ENCODE results near the gene SYTL2. TPM values are rescaled to one million over a fixed set of nuclear protein-coding genes. Genes with fewer than 3 reads are reported as not detected.
"Not testable (repeated sequence)": the region's sequence is repeated elsewhere in the genome, so short reads cannot be mapped to it uniquely, and the experiment has no call there.

The SYTL2 gene
- total RNA-seq, 1 donor from 2014 or later, result 25.7 TPM

DNA sequence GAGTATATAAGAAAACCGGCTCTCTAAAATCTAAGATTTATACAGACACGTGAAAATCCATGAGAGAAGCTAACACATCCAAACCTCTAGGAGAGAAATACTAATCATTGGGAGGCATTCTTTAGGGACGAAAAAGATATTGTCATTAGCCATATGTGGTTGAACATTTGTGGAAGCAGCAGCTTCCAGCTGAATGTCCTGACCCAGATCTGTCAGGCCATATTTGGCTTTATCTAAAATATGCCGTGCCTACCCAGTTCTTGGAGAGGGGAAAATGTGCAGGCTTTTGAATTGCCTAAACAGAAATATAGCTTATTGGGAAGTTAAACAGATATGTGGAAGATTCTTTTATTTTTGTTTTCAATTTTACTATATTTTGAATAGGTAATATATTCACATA, 131.4 kb downstream of the SYTL2 start:
- DNase-seq (ENCODE audit: low read depth), result no peak
- no peak overlapping the region for H3K4me3 ChIP-seq (ENCODE audit: low read depth, low read length)
- TF ChIP-seq, protein P1, sequence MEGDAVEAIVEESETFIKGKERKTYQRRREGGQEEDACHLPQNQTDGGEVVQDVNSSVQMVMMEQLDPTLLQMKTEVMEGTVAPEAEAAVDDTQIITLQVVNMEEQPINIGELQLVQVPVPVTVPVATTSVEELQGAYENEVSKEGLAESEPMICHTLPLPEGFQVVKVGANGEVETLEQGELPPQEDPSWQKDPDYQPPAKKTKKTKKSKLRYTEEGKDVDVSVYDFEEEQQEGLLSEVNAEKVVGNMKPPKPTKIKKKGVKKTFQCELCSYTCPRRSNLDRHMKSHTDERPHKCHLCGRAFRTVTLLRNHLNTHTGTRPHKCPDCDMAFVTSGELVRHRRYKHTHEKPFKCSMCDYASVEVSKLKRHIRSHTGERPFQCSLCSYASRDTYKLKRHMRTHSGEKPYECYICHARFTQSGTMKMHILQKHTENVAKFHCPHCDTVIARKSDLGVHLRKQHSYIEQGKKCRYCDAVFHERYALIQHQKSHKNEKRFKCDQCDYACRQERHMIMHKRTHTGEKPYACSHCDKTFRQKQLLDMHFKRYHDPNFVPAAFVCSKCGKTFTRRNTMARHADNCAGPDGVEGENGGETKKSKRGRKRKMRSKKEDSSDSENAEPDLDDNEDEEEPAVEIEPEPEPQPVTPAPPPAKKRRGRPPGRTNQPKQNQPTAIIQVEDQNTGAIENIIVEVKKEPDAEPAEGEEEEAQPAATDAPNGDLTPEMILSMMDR (conservative IDR thresholded peaks at IDR 0.05; ENCODE audit: low read depth, low read length), result no peak

DNA sequence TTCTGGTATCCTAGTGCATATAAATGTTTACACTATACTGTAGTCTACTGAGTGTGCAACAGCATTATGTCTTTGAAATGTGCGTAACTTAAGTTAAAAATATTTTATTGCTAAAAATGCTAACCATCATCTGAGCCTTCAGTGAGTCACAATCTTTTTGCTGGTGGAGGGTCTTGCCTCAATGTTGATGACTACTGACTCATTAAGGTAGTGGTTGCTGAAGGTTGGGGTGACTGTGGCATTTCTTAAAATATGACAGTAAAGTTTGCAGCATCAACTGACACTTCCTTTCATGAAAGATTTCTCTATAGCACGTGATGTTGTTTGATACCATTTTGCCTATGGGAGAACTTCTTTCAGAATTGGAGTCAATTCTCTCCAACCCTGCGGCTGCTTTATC, 137.5 kb downstream of the SYTL2 start:
- H3K4me3 ChIP-seq (ENCODE audit: low read depth, low read length), result no peak overlapping the region
- TF ChIP-seq, protein P1 (conservative IDR thresholded peaks at IDR 0.05; ENCODE audit: low read depth, low read length), result no peak
- no peak for DNase-seq (ENCODE audit: low read depth)

DNA sequence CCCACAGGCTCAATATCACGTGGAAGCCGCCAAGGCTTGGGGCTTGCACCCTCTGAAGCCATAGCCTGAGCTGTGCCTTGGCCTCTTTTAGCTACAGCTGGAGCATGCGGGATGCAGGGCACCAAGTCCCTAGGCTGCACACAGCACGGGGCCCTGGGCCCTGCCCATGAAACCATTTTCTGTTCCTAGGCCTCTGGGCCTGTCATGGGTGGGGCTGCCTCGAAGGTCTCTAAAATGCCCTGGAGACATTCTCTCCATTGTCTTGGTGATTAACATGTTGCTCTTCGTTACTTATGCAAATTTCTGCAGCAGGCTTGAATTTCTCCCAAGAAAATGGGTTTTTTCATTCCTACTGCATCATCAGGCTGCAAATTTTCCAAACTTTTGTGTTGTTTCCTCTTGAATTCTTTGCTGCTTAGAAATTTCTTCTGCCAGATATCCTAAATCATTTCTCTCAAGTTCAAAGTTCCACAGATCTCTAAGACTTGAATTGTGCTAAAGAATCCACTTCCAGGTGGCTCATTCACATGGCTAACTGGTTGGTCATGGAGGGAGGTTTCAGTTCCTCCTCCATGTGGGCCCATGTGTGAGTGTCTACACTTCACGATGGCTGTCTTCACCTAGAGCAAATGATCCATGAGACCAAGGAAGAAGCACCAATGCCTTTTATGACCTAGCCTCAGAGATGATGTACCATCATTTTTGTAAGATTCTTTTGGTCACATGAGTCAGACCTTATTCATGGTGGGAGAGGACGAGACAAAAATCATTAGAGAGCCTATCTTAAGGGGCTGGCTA, 138.6 kb downstream of the SYTL2 start:
- H3K4me3 ChIP-seq (ENCODE audit: low read depth, low read length), result no peak overlapping the region
- DNase-seq (ENCODE audit: low read depth), result no peak
- TF ChIP-seq, protein P1 (conservative IDR thresholded peaks at IDR 0.05; ENCODE audit: low read depth, low read length), result no peak

DNA sequence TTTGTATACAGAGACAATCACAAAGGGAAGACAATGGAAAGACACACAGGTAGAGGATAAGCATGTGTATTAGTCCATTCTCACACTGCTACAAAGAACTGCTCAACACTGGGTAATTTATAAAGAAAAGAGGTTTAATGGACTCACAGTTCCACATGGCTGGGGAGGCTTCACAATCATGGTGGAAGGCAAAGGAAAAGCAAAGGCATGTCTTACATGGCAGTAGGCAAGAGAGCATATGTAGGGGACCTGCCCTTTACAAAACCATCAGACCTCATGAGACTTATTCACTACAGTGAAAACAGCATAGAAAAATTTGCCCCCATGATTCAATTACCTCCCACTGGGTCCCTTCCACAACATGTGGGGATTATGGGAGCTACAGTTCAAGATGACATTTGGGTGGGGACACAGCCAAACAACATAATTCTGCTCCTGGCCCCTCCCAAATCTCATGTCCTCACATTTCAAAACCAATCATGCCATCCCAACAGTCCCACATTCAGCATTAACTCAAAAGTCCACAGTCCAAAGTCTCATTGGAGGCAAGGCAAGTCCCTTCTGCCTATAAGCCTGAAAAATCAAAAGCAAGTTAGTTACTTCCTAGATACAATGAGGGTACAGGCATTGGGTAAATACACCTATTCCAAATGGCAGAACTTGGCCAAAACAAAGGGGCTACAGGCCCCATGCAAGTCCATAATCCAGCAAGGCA, 139.8 kb downstream of the SYTL2 start:
- DNase-seq (ENCODE audit: low read depth); H3K4me3 ChIP-seq (ENCODE audit: low read depth, low read length): not testable (repeated sequence)

DNA sequence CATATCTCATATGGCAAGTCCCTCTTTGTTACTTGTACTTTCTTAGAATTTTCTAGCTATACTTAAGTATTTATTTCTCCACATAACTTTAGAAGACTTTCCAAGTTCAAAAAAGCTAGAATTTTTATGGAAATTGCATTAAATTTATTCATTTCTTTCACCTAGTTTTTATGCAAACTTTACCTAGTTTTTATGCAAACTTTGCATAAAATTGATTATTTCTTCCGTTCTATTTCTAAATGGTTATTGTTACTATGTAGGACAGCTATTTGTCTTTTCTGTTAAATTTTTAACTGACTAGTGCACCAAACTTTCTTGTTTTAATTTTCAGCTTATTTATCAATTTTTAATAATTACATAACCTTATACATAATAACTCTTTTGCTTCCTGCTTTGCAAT, 142.8 kb downstream of the SYTL2 start:
- no peak for DNase-seq (ENCODE audit: low read depth)
- H3K4me3 ChIP-seq (ENCODE audit: low read depth, low read length), result no peak overlapping the region
- TF ChIP-seq, protein P1 (conservative IDR thresholded peaks at IDR 0.05; ENCODE audit: low read depth, low read length), result no peak

DNA sequence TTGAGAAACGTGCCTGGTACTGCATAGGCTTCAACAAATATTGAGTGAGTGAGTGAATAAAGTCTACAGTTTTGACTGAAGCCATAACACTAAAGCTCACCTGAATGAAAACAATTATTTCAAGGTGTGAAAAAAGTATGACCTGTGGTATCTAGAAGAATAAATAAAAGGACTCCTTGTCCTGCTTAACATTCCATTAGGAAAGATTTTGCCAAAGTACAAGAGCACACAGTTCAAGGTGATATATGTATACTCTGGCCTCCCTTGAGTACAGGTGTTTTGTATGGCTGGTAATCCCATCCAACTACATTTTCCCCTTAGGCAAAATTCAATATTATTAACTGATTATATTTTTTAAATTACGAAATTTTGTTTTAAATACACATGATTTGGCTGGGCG, 144.3 kb downstream of the SYTL2 start:
- H3K4me3 ChIP-seq (ENCODE audit: low read depth, low read length), result no peak overlapping the region
- TF ChIP-seq, protein P1 (conservative IDR thresholded peaks at IDR 0.05; ENCODE audit: low read depth, low read length), result no peak
- no peak for DNase-seq (ENCODE audit: low read depth)

DNA sequence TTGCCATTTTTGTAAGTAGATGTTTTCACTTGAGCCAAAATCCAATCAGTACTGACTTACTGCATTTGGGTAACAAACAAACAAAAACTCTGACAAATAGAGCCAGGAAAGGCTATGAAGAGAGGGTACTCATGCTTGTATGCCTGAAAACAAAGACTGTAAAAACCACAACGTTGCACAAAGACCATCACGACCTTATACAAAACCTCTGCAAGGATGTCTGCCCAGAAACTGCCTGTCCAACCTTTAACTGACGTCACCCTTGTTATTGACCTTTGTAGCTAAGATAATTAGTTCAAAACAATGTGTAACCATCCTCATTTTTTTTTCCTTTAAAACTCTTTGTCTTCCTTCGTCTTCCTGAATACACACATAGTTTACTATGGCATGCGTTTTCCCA, 145.2 kb downstream of the SYTL2 start:
- peak overlapping the region; percentile 90 for H3K4me3 ChIP-seq (ENCODE audit: low read depth, low read length)
- TF ChIP-seq, protein P1 (conservative IDR thresholded peaks at IDR 0.05; ENCODE audit: low read depth, low read length), result no peak
- peak; percentile 59 for DNase-seq (ENCODE audit: low read depth)

All from epithelial cell of proximal tubule (primary cell).